ENCODE data around the gene KIF17.

GRCh38 chr1:20712215-20712577 lies 5.6 kb downstream of the KIF17 start:
- TF ChIP-seq JUND (IDR thresholded peaks at IDR 0.05; ENCODE audit: low read length): no peak
- TF ChIP-seq CTCF (IDR thresholded peaks at IDR 0.05; ENCODE audit: control extremely low read depth in 1 of 3, insufficient read depth in 1 of 3, low read depth in 1 of 3, low read length in 3 of 3): no peak
- TF ChIP-seq POLR2A (IDR thresholded peaks at IDR 0.05; ENCODE audit: control extremely low read depth in 1 of 2, low read depth in 2 of 2, low read length in 2 of 2): no peak
- no peak for TF ChIP-seq SIN3A (conservative IDR thresholded peaks at IDR 0.05 in 1 of 2, IDR thresholded peaks at IDR 0.05 in 1 of 2; ENCODE audit: low read depth in 1 of 2, low read length in 2 of 2)
- TF ChIP-seq SP4 (IDR thresholded peaks at IDR 0.05; ENCODE audit: low read length): no peak
- no peak for TF ChIP-seq E2F6 (IDR thresholded peaks at IDR 0.05)
- TF ChIP-seq SRF (IDR thresholded peaks at IDR 0.05; ENCODE audit: low read depth, low read length): no peak
- no peak for TF ChIP-seq MAFK (IDR thresholded peaks at IDR 0.05; ENCODE audit: low read depth, low read length)
- TF ChIP-seq EZH2 (IDR thresholded peaks at IDR 0.05; ENCODE audit: low read depth, low read length, severe bottlenecking): no peak
- TF ChIP-seq FOSL1 (IDR thresholded peaks at IDR 0.05; ENCODE audit: insufficient read depth, low read depth, low read length): no peak
